GM10266 (cell line): ENCODE measurements around the gene MICAL2.

ENCODE experiments used
- DNase-seq: peaks from one replicate; pipeline ENCODE4 v3.0.0; 2012; ENCODE audit errors: extremely low spot score
- TF ChIP-seq, protein P1 (sequence below): IDR thresholded peaks from 2 replicates; pipeline ENCODE4 v1.5.1; 2012; ENCODE audit warnings: mild to moderate bottlenecking, low read depth; ENCODE audit not compliant: control insufficient read depth, insufficient read depth; ENCODE audit errors: missing control alignments

The MICAL2 gene

DNA sequence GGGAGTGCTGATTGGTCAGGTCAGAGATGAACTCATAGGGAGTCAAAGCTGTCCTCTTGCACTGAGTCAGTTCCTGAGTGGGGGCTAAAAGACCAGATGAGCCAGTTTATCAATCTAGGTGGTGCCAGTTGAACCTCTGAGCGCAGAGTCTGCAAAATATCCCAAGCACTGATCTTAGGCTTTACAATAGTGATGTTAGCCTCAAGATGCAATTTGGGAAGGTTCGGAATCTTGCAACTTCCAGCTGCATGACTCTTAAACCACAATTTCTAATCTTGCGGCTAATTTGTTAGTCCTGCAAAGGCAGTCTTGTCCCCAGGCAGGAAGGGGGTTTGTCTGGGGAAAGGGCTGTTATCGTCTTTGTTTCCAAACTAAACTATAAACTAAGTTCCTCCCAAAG, 174.7 kb downstream of the MICAL2 start:
- DNase-seq: no peak
- TF ChIP-seq, protein P1, sequence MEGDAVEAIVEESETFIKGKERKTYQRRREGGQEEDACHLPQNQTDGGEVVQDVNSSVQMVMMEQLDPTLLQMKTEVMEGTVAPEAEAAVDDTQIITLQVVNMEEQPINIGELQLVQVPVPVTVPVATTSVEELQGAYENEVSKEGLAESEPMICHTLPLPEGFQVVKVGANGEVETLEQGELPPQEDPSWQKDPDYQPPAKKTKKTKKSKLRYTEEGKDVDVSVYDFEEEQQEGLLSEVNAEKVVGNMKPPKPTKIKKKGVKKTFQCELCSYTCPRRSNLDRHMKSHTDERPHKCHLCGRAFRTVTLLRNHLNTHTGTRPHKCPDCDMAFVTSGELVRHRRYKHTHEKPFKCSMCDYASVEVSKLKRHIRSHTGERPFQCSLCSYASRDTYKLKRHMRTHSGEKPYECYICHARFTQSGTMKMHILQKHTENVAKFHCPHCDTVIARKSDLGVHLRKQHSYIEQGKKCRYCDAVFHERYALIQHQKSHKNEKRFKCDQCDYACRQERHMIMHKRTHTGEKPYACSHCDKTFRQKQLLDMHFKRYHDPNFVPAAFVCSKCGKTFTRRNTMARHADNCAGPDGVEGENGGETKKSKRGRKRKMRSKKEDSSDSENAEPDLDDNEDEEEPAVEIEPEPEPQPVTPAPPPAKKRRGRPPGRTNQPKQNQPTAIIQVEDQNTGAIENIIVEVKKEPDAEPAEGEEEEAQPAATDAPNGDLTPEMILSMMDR: no peak

GRCh38 chr11:12285811-12286222, 175.4 kb downstream of the MICAL2 start:
- DNase-seq: no peak
- TF ChIP-seq, protein P1: no peak

GRCh38 chr11:12286606-12287005, 176.2 kb downstream of the MICAL2 start:
- no peak for DNase-seq
- TF ChIP-seq, protein P1: no peak

DNA sequence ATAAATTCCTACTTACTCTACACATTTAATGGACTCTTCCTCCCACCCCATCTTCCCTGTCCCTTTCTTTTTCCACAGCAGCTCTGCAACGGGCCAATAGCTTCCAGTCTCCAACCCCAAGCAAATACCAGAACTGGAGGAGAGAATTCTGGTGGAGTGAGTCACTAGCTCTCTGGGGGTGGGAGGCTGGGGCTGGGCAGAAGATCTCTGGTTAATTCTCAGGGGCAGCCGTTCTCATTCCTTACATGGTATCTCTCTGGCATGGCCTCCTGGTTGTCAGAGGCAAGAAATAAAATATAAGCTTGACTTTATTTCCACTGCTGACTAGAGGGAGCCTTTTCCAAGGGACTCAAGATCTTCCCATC, 176.6 kb downstream of the MICAL2 start:
- TF ChIP-seq, protein P1: no peak
- DNase-seq: no peak

DNA sequence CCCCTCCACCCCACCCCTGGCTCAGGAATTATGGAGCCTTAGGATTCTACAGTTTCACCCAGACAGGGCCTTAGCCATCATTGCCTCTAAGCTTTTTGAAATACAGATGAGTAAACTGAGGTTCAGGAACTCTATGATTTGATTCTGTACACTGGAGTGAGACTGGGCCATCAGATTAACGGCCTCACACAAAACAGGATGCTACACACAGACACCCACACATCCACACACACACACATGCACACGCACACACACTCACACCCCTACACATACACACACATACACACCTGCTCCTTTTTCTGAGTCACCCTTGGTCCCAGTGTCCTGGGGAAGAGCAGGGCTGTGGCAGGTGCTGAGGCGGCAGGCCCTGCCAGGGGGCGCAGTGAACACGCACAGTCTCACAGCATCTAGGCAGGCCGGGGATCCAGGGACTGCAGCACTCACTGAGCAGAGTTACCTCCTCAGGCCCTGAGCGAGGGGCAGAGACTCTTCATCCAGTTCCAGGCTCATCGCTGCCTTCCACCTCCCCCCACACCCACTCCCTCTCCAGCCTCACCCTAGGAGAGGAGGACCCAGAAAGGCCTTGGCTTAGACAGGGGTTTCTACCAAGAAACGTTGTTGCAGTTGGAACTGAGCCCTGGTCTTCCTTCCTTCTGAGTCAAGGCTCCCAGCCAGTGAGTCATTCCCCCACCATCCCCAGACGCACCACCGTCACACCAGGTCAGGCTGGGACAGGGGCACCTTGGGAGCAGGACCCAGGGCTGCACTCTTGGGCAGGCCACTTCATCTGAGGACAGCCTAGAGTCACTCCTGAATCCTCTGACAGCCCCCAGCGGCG, 177.2 kb downstream of the MICAL2 start:
- TF ChIP-seq, protein P1: peak; percentile 35
- no peak for DNase-seq

GRCh38 chr11:12288212-12288930, 178.0 kb downstream of the MICAL2 start:
- TF ChIP-seq, protein P1: peak; percentile 74
- DNase-seq: peak; percentile 67
